DMS114 treated with DMSO at 0.1 percent for 48 hours (cell line): ENCODE data around the gene PRRC2A.

Experiments used
- DNase-seq: peaks from one replicate; lab custom pipeline; 2025; ENCODE audit not compliant: unreplicated experiment; lab: John Stamatoyannopoulos, UW

Gene PRRC2A

DNA sequence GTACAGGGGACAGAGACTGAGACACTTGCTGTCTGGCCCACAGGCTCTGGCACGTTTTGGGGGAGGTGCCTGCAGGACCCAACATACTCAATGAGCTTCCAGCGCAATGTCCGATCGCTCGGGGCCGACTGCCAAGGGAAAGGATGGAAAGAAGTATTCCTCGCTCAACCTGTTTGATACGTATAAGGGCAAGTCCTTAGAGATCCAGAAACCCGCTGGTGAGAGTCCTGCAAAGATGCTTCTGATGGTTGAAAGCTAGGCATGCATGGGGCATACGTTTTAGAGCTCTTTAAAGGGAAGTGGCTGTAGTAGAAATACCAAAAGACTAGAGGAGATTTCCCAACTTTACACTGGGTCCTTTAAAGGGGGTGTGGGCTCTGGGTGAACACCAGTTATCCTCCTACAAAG is 2.2 kb downstream of the PRRC2A start:
- DNase-seq, result no peak

GRCh38 chr6:31624070-31624469 is 3.6 kb downstream of the PRRC2A start:
- no peak for DNase-seq

- no peak for DNase-seq
Measured at GRCh38 chr6:31626952-31627351, 6.4 kb downstream of the PRRC2A start.

DNA sequence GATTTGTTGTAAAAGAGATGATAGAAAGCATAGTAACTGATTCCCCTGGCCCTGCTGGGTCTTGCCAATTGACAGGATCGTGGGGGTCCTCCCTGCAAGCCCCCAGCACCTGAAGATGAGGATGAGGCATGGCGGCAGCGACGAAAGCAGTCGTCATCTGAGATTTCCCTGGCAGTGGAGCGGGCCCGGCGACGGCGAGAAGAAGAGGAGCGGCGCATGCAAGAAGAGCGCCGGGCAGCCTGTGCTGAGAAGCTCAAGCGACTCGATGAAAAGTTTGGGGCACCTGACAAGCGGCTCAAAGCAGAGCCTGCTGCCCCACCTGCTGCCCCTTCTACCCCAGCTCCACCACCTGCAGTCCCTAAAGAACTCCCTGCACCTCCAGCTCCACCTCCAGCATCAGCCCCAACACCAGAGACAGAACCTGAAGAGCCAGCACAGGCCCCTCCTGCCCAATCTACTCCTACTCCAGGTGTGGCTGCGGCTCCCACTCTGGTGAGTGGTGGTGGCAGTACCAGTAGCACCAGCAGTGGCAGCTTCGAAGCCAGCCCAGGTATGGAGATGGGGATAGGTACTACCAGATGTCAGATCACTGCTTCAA is 7.3 kb downstream of the PRRC2A start:
- DNase-seq, result no peak

- DNase-seq, result no peak
Measured at GRCh38 chr6:31629014-31629413, 8.5 kb downstream of the PRRC2A start.

DNA sequence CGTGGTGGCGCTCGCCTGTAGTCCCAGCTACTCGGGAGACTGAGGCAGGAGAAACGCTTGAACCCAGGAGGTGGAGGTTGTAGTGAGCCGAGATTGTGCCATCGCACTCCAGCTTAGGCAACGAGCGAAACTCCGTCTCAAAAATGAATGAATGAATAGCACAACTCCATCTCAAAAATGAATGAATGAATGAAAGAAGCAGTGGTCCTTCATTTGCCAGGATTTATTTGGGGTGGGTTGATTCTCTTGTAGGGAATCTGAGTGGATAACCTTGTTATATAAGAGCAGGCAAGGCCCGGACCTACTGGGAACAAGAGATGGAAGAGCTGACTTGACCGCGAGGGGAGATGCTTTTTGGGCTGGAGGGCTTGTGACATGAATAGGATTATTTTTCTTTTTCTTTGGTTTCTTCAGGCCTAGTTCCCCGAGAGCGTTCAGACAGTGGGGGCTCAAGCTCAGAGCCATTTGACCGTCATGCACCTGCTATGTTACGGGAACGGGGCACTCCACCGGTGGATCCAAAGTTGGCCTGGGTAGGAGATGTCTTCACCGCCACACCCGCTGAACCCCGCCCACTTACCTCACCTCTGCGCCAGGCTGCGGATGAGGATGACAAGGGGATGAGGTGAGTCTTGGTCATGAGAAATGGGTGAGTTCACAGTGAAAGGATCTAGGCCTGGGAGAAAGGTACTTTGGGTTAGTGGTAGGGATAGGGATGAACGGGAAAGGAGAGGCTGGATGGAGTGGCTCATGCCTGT is 9.8 kb downstream of the PRRC2A start:
- DNase-seq, result no peak

GRCh38 chr6:31631209-31631608 is 10.7 kb downstream of the PRRC2A start:
- no peak for DNase-seq

- DNase-seq, result no peak
Measured at GRCh38 chr6:31631681-31632278, 11.3 kb downstream of the PRRC2A start.

GRCh38 chr6:31632279-31632946 is 11.9 kb downstream of the PRRC2A start:
- DNase-seq, result no peak

- DNase-seq, result no peak
Measured at GRCh38 chr6:31633447-31633846, 12.9 kb downstream of the PRRC2A start.

- no peak for DNase-seq
Measured at GRCh38 chr6:31634131-31634530, 13.6 kb downstream of the PRRC2A start.

- DNase-seq, result no peak
Measured at GRCh38 chr6:31634969-31635575, 14.6 kb downstream of the PRRC2A start.

DNA sequence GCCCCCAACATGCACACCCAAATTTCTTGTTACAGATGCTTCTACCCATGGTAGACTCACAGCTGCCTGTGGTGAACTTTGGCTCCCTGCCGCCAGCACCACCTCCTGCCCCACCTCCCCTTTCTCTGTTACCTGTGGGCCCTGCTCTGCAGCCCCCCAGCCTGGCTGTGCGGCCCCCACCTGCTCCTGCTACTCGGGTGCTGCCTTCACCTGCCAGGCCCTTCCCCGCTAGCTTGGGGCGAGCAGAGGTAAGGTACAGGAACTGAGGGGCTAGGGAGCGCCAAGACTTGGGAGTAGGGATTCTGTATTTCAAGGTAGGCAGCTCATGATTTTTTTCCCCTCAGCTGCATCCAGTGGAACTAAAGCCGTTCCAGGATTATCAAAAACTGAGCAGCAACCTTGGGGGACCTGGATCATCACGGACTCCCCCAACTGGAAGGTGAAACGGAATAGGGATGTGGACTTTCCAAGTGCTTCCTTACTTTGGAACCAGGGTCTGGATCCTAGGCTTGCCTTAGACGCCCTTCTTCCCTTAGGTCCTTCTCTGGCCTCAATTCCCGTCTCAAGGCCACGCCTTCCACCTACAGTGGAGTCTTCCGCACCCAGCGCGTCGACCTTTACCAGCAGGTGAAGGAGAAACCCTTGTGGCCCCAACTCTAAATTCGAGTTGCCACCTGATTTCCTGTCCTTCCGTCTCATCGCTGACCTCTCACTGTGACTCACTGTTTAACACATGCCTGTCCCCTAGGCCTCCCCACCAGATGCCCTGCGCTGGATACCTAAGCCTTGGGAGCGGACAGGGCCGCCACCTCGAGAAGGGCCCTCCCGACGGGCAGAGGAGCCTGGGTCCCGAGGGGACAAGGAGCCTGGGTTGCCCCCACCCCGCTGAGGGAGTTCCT is 16.4 kb downstream of the PRRC2A start:
- no peak for DNase-seq

DNA sequence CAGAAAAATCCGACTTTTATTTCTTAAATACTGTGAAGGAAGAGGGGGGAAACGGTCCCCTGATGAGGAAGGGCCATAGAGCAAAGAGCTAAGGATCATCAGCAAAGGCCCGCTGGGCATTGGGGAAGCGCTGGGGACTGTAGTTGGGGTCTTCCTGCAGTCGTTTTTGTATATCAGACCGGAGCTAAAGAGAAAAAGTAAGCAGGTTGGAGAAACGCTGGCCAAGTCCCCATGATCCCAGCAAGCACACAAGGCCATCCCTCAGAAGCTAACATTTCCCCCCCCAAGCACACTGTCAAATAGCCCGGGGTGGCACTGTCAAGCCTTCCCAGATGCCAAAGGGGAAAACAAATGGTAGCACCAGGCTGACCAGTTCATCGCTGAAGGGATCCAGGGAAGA is 18.5 kb downstream of the PRRC2A start:
- DNase-seq, result no peak

DNA sequence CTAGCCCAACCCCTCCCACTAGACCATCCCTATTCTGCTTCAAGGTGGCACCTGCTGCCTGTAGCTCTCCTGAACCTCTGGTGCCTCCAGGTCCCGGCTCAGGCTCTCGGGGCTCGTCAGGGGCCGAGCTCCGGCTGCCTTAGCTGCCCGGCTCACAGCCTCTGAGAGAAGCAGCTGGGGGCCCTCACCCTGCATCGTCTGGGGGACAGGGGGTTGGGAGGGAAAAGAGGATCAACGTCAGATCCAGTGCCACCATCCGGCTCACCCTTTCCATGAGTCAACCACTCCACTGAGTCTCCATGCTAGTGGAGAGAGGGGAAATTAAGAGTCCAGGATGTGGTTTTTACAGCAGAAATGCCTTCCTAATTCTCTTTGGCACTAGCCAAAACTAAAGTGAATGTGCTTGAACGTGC is 18.9 kb downstream of the PRRC2A start:
- no peak for DNase-seq

- no peak for DNase-seq
Measured at GRCh38 chr6:31640612-31641011, 20.1 kb downstream of the PRRC2A start.

DNA sequence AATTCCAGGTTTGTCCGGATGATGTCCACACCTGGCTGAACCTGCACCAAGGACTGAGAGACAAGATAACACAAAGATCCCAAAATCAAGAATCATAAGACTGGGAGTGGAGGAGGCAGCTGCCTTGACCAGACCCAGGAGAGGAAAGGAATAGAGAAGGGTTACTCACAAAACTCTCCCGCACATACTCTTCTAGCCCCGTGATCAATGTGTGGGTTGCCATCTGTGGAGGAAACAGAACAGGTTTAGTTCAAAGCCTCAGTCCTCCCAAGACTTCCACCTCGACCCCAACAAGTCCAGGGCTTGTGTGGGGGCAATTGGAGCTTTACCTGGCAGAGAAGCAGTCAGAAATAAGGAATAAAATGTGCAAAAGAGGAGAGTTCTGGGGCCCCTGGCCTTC is 20.9 kb downstream of the PRRC2A start:
- no peak for DNase-seq

DNA sequence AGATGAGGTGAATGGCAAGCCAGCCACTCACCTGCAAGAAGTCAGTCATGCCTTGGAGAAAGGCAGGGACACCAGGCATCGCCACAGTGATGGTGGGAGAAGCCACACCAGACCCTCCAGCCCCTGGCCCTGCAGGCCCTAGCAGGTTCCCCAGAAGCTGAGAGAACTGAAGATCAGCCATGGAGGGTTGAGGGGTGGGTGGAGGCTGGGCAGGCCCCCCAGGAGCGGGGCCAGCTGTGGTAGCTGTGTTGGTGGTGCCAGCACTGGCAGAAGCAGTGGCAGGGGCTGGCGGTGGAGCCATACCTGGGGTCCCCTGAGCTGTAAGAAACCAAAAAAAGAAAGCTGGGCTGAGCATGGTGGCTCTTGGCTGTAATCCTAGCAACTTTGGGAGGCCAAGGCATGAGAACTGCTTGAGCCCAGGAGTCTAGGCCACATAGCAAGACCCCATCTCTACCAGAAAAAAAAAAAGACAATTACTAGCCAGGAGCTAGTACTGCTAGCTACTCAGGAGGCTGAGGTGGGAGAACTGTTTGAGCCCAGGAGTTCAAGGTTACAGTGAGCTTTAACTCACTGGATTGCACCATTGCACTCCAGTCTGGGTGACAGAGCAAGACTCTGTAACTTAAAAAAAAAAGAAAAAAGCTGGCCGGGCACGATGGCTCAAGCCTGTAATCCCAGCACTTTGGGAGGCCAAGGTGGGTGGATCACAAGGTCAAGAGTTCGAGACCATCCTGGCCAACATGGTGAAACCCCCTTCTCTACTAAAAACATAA is 22.5 kb downstream of the PRRC2A start:
- no peak for DNase-seq

DNA sequence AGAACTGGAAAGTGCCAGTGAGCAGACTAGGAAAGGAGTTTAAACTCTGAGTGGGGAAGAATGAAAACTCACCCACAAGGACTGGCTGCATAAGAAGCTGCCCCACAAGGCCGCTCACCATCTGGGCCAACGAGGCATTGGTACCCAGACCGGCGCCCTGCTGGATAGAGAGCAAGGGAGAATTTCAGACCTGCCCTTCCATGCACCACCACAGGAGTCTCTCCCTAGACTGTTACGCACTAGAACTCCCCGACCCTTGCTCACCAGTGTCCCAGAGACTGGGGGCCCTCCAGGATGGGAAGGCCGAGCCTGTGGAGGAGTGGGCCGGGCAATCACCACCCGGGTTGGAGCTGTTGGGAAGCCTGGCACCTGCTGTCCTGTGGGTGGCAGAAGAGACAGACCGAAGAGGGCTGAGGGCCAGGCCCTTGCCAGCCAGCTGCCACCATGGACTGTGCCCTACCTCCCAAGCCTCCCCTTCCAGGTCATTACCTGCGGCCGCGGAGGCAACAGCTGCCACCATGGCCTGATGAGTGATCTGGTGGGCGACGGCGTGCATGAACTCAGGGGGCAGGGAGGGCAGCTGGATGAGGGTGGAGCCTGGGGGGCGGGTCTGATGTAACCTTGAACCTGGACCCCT is 23.4 kb downstream of the PRRC2A start:
- DNase-seq, result no peak
